Endothelial cell of umbilical vein (primary cell): ENCODE measurements around the gene SIRT3. TPM values are rescaled to one million over a fixed set of nuclear protein-coding genes. Genes with fewer than 3 reads are reported as not detected.

Experiments used
- BruUV-seq: library from RNA; stranded (reverse); fragments of 400-500 nt; replicated peaks from 2 replicates; lab custom pipeline; 2021; lab: Mats Ljungman, UMichigan
- CTCF ChIA-PET: fragments of 300-600, 350-600 bp; sonication (Branson Sonifier 250); formaldehyde crosslinking; loops from one replicate; lab custom pipeline; 2021; ENCODE audit warnings: antibody characterized with exemption, inconsistent platforms; lab: Charles Lee
- POLR2A ChIA-PET: fragments of 300-600, 350-600 bp; sonication (Branson Sonifier 250); formaldehyde crosslinking; loops from one replicate; lab custom pipeline; 2021; ENCODE audit warnings: antibody characterized with exemption, inconsistent platforms; lab: Charles Lee
- DNase-seq: peaks from one replicate; pipeline ENCODE4 v3.0.0-alpha.2; 2011; ENCODE audit warnings: low read depth, low spot score
- FAIRE-seq: peaks from 2 replicates; lab custom pipeline; 2011; peaks lifted over from hg19 to GRCh38; lab: Jason Lieb, UNC
- H2AFZ ChIP-seq: 2 replicates; pipeline ENCODE4 v1.6.0; 2012; ENCODE audit warnings: low read depth, low read length, control low read depth, inconsistent platforms
- H3K27ac ChIP-seq: 2 replicates; pipeline ENCODE4 v1.5.1; 2011; ENCODE audit warnings: low read depth, mild to moderate bottlenecking, control low read depth, low read length, moderate library complexity; ENCODE audit not compliant: insufficient read depth
- H3K27me3 ChIP-seq, 2 experiments: 2 replicates each; pipeline versions ENCODE4 v1.6.0 to v1.6.1; 2011; ENCODE audit warnings: low read length in 2 of 2, mixed read lengths in 1 of 2; ENCODE audit not compliant: control insufficient read depth in 2 of 2, insufficient read depth in 2 of 2
- H3K36me3 ChIP-seq, 2 experiments: 2 replicates in 1 of 2; 3 replicates in 1 of 2; pipeline ENCODE4 v1.5.1; 2011; ENCODE audit warnings: low read length in 2 of 2, mild to moderate bottlenecking in 1 of 2, moderate library complexity in 1 of 2; ENCODE audit not compliant: control insufficient read depth in 2 of 2, insufficient read depth in 2 of 2; ENCODE audit errors: extremely low read depth in 1 of 2
- H3K4me1 ChIP-seq: 3 replicates; pipeline ENCODE4 v1.5.1; 2011; ENCODE audit warnings: mild to moderate bottlenecking, low read length; ENCODE audit not compliant: control insufficient read depth, insufficient read depth; ENCODE audit errors: extremely low read depth
- H3K4me2 ChIP-seq: 2 replicates; pipeline ENCODE4 v1.6.1; 2011; ENCODE audit warnings: low read length, control low read depth, mixed read lengths; ENCODE audit not compliant: insufficient read depth
- H3K4me3 ChIP-seq, 3 experiments: fragments of 200-600 bp in 1 of 3; sonication (generic), shearing (Covaris generic) in 1 of 3; replicated peaks in 1 of 3; 2 replicates each; pipeline ENCODE4 v1.5.1; 2011 to 2016; ENCODE audit warnings: control low read depth in 3 of 3, low read length in 3 of 3, mild to moderate bottlenecking in 2 of 3, inconsistent platforms in 1 of 3, low read depth in 1 of 3, moderate library complexity in 1 of 3; ENCODE audit not compliant: insufficient read depth in 1 of 3
- H3K79me2 ChIP-seq: 2 replicates; pipeline ENCODE4 v1.6.0; 2012; ENCODE audit warnings: low read length, inconsistent platforms; ENCODE audit not compliant: control insufficient read depth, insufficient read depth
- H3K9ac ChIP-seq: replicated peaks from 2 replicates; pipeline ENCODE3; 2011; ENCODE audit warnings: low read length, control low read depth; ENCODE audit not compliant: insufficient read depth; ENCODE audit errors: extremely low read depth
- H3K9me1 ChIP-seq: replicated peaks from 3 replicates; pipeline ENCODE4 v1.6.0; 2011; ENCODE audit warnings: mild to moderate bottlenecking, low read length; ENCODE audit not compliant: control insufficient read depth, insufficient read depth; ENCODE audit errors: extremely low read depth
- H3K9me3 ChIP-seq: replicated peaks from 2 replicates; pipeline ENCODE4 v1.5.1; 2012; ENCODE audit warnings: low read length, inconsistent platforms; ENCODE audit not compliant: control insufficient read depth, insufficient read depth
- H4K20me1 ChIP-seq: replicated peaks from 2 replicates; pipeline ENCODE3; 2011; ENCODE audit warnings: mild to moderate bottlenecking, low read length; ENCODE audit not compliant: control insufficient read depth, insufficient read depth; ENCODE audit errors: extremely low read depth
- EZH2 ChIP-seq: IDR thresholded peaks from 2 replicates; pipeline ENCODE4 v1.6.1; 2012; ENCODE audit warnings: borderline replicate concordance, low read depth, mild to moderate bottlenecking, moderate library complexity, low read length, inconsistent platforms; ENCODE audit not compliant: severe bottlenecking
- FOS ChIP-seq: IDR thresholded peaks from 2 replicates; pipeline ENCODE4 v1.6.1; 2011; ENCODE audit warnings: mild to moderate bottlenecking, low read length, moderate library complexity, borderline replicate concordance; ENCODE audit not compliant: insufficient read depth
- GATA2 ChIP-seq: IDR thresholded peaks from 2 replicates; pipeline ENCODE4 v1.7.0; 2011; ENCODE audit warnings: low read depth, mild to moderate bottlenecking, moderate library complexity, mixed read lengths, low read length; ENCODE audit not compliant: insufficient read length, insufficient read depth
- JUN ChIP-seq: IDR thresholded peaks from 2 replicates; pipeline ENCODE4 v1.6.1; 2011; ENCODE audit warnings: borderline replicate concordance, low read depth; ENCODE audit not compliant: insufficient read length, insufficient read depth
- MAX ChIP-seq: IDR thresholded peaks from 2 replicates; pipeline ENCODE4 v1.6.1; 2011; ENCODE audit not compliant: insufficient read depth, insufficient read length
- MYC ChIP-seq: IDR thresholded peaks from one replicate; pipeline ENCODE4 v1.6.1; 2011; ENCODE audit warnings: mild to moderate bottlenecking, low read depth, low read length
- POLR2A ChIP-seq: IDR thresholded peaks from 2 replicates; pipeline ENCODE4 v1.6.1; 2012; ENCODE audit warnings: low read depth, mild to moderate bottlenecking, control low read depth, low read length
- POLR2AphosphoS5 ChIP-seq: IDR thresholded peaks from 2 replicates; pipeline ENCODE4 v1.6.1; 2012; ENCODE audit warnings: low read depth, mild to moderate bottlenecking, control low read depth, low read length, moderate library complexity; ENCODE audit not compliant: insufficient read depth
- dilution Hi-C: fragments of 300-500 bp; cut with MboI; formaldehyde crosslinking; loops from one replicate; pipeline ENCODE4 v1.15.0; 2019; ENCODE audit warnings: low sequenced_read_pairs; ENCODE audit not compliant: extremely low pct_ligation_motif_present
- intact Hi-C: fragments of 100-400 bp; cut with micrococcal nuclease; formaldehyde crosslinking; loops from one replicate; pipeline ENCODE4 v1.10.0; 2022
- polyA plus RNA-seq, 4 experiments: library from polyadenylated mRNA; depleted of rRNA in 3 of 4; stranded (reverse) in 3 of 4; unstranded in 1 of 4; fragments of >200 nt; gene quantifications; 2 replicates each; pipeline versions ENCODE4 v1.2.1 to v1.2.3, GENCODE V29; 2011 to 2012; ENCODE audit warnings: missing spikeins in 1 of 4
- total RNA-seq: library from RNA; stranded (reverse); gene quantifications from 2 replicates; pipeline ENCODE4 v1.2.3, GENCODE V29; 2021
- TF ChIP-seq, protein P1 (sequence below), 2 donors: IDR thresholded peaks; 1 replicate in 1 of 2; 2 replicates in 1 of 2; pipeline ENCODE4 v1.5.1; 2011; ENCODE audit warnings: low read length in 2 of 2, mild to moderate bottlenecking in 2 of 2, moderate library complexity in 2 of 2, control low read depth in 1 of 2, inconsistent platforms in 1 of 2, low read depth in 1 of 2; ENCODE audit not compliant: insufficient read depth in 1 of 2; ENCODE audit errors: extremely low read depth in 1 of 2

The SIRT3 gene
- total and polyA plus RNA-seq, 2 donors (not counting 3 experiments of a cell fraction or from before 2014, with no cell fraction given), result 12.0 to 18.3 TPM

- intact Hi-C loops (no loop called here), dilution Hi-C loops (no loop called here)
- TF ChIP-seq GATA2 (no peak), POLR2A (no peak), EZH2 (no peak), POLR2AphosphoS5 (no peak), MYC (no peak), FOS (no peak), MAX (no peak), JUN (no peak)
- TF ChIP-seq, protein P1, sequence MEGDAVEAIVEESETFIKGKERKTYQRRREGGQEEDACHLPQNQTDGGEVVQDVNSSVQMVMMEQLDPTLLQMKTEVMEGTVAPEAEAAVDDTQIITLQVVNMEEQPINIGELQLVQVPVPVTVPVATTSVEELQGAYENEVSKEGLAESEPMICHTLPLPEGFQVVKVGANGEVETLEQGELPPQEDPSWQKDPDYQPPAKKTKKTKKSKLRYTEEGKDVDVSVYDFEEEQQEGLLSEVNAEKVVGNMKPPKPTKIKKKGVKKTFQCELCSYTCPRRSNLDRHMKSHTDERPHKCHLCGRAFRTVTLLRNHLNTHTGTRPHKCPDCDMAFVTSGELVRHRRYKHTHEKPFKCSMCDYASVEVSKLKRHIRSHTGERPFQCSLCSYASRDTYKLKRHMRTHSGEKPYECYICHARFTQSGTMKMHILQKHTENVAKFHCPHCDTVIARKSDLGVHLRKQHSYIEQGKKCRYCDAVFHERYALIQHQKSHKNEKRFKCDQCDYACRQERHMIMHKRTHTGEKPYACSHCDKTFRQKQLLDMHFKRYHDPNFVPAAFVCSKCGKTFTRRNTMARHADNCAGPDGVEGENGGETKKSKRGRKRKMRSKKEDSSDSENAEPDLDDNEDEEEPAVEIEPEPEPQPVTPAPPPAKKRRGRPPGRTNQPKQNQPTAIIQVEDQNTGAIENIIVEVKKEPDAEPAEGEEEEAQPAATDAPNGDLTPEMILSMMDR (IDR thresholded peaks at IDR 0.05; ENCODE audit: extremely low read depth in 1 of 2, insufficient read depth in 1 of 2, low read depth in 1 of 2, low read length in 2 of 2), result no peak
- Histone ChIP-seq H3K4me3 (no peak overlapping the region), H2AFZ (no peak overlapping the region), H3K4me2 (no peak overlapping the region), H3K27me3 (no peaks in the 10 kb centered on the region), H3K4me1 (peaks cover 7% of the 10 kb centered on the region), H3K9me3 (no peaks in the 10 kb centered on the region), H3K79me2 (peaks cover 19% of the 10 kb centered on the region), H4K20me1 (no peaks in the 10 kb centered on the region), H3K36me3 (peaks cover 0 to 18% of the 10 kb centered on the region in 2 experiments), H3K9ac (no peak overlapping the region), H3K9me1 (no peaks in the 10 kb centered on the region), H3K27ac (no peak overlapping the region)
- POLR2A ChIA-PET, result no interaction called here
- no peak for DNase-seq
- BruUV-seq, result no TSS peak
- CTCF ChIA-PET, result no interaction called here
- FAIRE-seq, result no peak
These were observed 34.2 kb downstream of the SIRT3 start for GRCh38 chr11:201966-202365.
